BJ (cell line): ENCODE measurements around the gene CACNA1C. TPM values are rescaled to one million over a fixed set of nuclear protein-coding genes. Genes with fewer than 3 reads are reported as not detected.

ENCODE experiments used
- CTCF ChIA-PET: fragments of 350-600 bp; formaldehyde crosslinking; extraction: SDS; loops from one replicate; lab custom pipeline; 2021; ENCODE audit warnings: antibody characterized with exemption, inconsistent platforms; lab: Yijun Ruan, JAX
- POLR2A ChIA-PET: fragments of 300-600 bp; sonication (Branson Sonifier 250); formaldehyde crosslinking; extraction: SDS; loops from one replicate; lab custom pipeline; 2021; ENCODE audit warnings: antibody characterized with exemption; lab: Charles Lee
- DNase-seq: peaks from one replicate; pipeline ENCODE4 v3.0.0-alpha.2; 2011; ENCODE audit warnings: low read depth
- H3K27me3 ChIP-seq: 2 replicates; pipeline ENCODE4 v1.6.0; 2011; ENCODE audit warnings: low read length; ENCODE audit not compliant: control insufficient read depth, insufficient read depth
- H3K36me3 ChIP-seq: 2 replicates; pipeline ENCODE4 v1.5.1; 2011; ENCODE audit warnings: low read length; ENCODE audit not compliant: control insufficient read depth, insufficient read depth
- H3K4me3 ChIP-seq: 2 replicates; pipeline ENCODE4 v1.5.1; 2011; ENCODE audit warnings: low read depth, mild to moderate bottlenecking, control low read depth, low read length
- polyA plus RNA-seq: library from polyadenylated mRNA; depleted of rRNA; stranded (reverse); fragments of >200 nt; gene quantifications from 2 replicates; pipeline ENCODE4 v1.2.3, GENCODE V29; 2011
- TF ChIP-seq, protein P1 (sequence below): IDR thresholded peaks from 2 replicates; pipeline ENCODE4 v1.5.1; 2011; ENCODE audit warnings: low read depth, mild to moderate bottlenecking, control low read depth, inconsistent platforms, low read length, moderate library complexity; ENCODE audit not compliant: insufficient read depth

Gene CACNA1C
- polyA plus RNA-seq, 1 experiment = 14.7 TPM

DNA sequence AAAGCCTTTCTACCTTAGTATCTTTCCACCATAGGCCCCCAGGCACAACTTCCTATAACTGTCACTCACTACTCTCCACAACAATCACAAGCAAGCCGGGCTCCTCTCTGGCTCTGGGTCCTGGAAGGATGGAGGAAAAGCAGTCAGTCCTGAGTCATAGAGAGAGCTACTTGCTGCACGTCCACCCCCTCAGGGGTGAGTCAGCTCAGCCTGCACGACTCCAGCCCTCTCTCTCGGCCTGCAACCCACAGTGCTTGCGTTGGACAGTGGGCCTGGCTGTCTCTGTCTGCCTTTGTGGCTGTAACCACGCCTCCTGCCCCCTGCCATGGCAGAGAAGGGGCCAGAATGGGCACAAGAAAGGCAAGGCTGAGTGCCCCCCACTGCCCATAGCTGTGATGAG, 587.9 kb downstream of the CACNA1C start:
- ChIA-PET CTCF (interaction anchor here (0.6 to 2.0 kb wide), 9 partner anchors 9 to 605 kb away, joined by 3 to 5 read pairs (median 3); no protein-coding TSS in a partner anchor), POLR2A (no interaction called here)
- no peak overlapping the region for H3K4me3 ChIP-seq
- peak; percentile 80 for DNase-seq
- TF ChIP-seq, protein P1, sequence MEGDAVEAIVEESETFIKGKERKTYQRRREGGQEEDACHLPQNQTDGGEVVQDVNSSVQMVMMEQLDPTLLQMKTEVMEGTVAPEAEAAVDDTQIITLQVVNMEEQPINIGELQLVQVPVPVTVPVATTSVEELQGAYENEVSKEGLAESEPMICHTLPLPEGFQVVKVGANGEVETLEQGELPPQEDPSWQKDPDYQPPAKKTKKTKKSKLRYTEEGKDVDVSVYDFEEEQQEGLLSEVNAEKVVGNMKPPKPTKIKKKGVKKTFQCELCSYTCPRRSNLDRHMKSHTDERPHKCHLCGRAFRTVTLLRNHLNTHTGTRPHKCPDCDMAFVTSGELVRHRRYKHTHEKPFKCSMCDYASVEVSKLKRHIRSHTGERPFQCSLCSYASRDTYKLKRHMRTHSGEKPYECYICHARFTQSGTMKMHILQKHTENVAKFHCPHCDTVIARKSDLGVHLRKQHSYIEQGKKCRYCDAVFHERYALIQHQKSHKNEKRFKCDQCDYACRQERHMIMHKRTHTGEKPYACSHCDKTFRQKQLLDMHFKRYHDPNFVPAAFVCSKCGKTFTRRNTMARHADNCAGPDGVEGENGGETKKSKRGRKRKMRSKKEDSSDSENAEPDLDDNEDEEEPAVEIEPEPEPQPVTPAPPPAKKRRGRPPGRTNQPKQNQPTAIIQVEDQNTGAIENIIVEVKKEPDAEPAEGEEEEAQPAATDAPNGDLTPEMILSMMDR = no peak
- H3K36me3 ChIP-seq = peaks cover 6% of the 10 kb centered on the region
- H3K27me3 ChIP-seq = no peaks in the 10 kb centered on the region

DNA sequence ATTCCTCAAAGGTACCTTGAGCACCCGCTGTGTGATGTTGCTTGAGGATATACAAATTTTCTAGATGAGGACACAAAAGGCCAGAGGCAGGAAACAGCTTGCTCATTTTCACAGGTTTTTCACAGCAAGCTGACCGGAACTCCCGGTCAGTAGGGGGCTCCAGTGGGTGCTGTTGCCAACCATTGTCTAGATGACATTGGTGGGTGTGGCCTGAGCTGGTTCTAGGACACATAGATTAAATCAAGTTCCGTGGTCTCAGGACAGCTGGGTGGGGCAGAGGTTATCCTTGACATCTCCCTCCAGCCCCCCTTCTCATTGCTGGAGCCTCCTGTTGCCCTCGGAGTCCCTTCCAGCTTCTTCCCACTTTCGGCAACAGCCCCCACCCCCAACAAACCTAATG, 588.4 kb downstream of the CACNA1C start:
- no peak for DNase-seq

DNA sequence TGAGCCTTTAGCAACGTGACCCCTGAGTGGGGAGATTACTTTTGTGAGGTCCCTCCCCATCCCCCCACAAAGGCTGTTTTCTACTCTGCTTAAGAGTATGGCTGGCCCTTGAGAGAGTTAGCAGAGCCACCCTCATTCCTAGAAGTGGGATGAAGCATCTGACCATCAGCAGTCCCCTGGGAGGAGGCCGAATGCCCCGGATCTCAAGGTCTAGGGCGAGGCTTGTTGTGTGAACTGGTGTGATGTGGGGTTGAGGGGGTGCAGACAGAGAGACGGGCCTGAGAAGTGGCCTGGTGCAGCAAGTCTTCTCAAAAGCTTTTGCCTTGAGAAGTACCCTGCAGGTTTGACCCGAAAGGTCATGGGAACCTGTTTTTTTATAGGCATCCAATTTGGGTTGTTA, 589.0 kb downstream of the CACNA1C start:
- POLR2A ChIA-PET = no interaction called here

More for the DNA sequence above, 588.4 kb downstream of the CACNA1C start:
- no peaks in the 10 kb centered on the region for H3K27me3 ChIP-seq
- TF ChIP-seq, protein P1 = peak; percentile 29
- POLR2A ChIA-PET = no interaction called here
- CTCF ChIA-PET = interaction anchor here (0.7 to 2.0 kb wide), 8 partner anchors 10 to 232 kb away, joined by 3 to 5 read pairs (median 4); no protein-coding TSS in a partner anchor
- H3K36me3 ChIP-seq = peaks cover 6% of the 10 kb centered on the region
- no peak overlapping the region for H3K4me3 ChIP-seq

DNA sequence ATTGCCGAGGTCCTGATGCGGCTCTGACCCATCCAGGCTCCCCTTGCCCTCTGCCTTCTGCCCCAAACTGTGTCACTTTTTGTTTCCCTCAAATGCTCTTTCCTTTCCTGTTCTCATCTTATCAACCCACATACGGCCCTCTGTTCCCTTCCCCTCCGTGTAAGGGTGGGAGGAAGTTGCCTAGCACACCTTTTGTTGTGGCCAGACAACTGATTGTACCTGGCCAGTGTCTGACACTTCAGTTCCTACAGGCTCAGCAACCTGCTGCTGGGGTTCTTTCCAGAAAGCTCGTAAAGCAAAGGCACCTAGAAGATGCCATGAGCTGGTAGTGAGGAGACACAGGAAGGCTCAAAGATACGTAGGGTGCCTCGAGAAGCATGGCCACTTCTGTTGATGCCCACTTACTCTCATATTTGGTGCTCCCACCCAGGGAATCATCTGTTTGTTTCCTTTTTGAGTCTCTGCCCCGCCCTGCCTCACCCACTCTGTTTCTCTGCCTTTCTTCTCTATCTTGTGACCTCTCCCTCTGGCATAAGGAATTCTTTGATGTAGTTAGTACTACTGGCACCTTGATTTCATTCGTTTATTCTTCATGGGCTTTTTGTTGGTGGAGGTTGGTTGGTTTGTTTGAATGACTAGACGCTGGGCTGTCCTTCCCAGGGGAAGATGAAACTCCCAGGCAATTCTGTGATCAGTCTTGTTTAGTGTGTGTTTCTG, 589.5 kb downstream of the CACNA1C start:
- ChIA-PET CTCF (interaction anchor here (0.6 to 2.0 kb wide), 2 partner anchors 9 to 10 kb away, joined by 3 to 5 read pairs; no protein-coding TSS in a partner anchor), POLR2A (no interaction called here)
- Histone ChIP-seq H3K27me3 (no peaks in the 10 kb centered on the region), H3K36me3 (peaks cover 4% of the 10 kb centered on the region), H3K4me3 (no peak overlapping the region)
- TF ChIP-seq, protein P1 = no peak
- DNase-seq = no peak

More for the DNA sequence above, 589.0 kb downstream of the CACNA1C start:
- no peak for DNase-seq
- Histone ChIP-seq H3K36me3 (peaks cover 6% of the 10 kb centered on the region), H3K27me3 (no peaks in the 10 kb centered on the region), H3K4me3 (no peak overlapping the region)
- TF ChIP-seq, protein P1 = no peak
- CTCF ChIA-PET = interaction anchor here (0.7 to 2.0 kb wide), 4 partner anchors 11 to 232 kb away, joined by 3 to 5 read pairs (median 4); no protein-coding TSS in a partner anchor

DNA sequence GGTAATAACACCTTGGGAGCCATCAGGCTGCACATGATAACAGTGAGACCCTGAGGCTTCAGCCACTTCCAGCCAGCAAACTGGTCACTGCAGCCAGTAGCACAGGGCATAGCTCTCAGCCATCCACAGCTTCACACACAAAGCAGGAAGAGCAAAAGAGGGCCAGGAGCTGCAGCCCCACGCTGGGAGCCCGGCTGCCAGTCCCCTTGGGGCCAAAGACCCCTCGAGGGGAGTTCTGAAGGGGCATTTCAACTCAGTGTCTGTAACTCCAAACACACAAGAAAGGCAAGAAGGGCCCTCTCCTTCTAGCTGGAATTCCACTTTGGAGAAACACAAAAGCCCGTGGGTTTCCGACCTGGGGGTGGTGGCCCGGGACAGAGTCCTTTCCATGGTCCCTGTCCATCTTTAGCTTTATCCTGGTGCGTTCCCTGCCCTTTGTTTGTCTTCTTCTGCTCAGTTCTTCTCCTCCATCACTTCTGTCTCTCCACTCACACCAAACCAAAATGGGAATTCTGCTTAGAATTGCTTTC, 590.2 kb downstream of the CACNA1C start:
- DNase-seq = no peak
- ChIA-PET POLR2A (no interaction called here), CTCF (interaction anchor here (0.6 to 2.0 kb wide), 2 partner anchors 8 to 9 kb away, joined by 3 to 5 read pairs; no protein-coding TSS in a partner anchor)
- H3K4me3 ChIP-seq = no peak overlapping the region
- TF ChIP-seq, protein P1 = no peak
- H3K36me3 ChIP-seq = peaks cover 2% of the 10 kb centered on the region
- H3K27me3 ChIP-seq = no peaks in the 10 kb centered on the region
